Mammary epithelial cell (primary cell): ENCODE data around the gene NPHP4.

Experiments
- CTCF ChIP-seq, 2 donors: IDR thresholded peaks in 1 of 2; conservative IDR thresholded peaks in 1 of 2; 2 replicates each; pipeline ENCODE4 v1.5.1; 2011 to 2012; ENCODE audit warnings: inconsistent platforms in 2 of 2, low read length in 2 of 2, mild to moderate bottlenecking in 2 of 2, control low read depth in 1 of 2, low read depth in 1 of 2; ENCODE audit not compliant: insufficient read depth in 1 of 2; ENCODE audit errors: extremely low read depth in 1 of 2
- EZH2 ChIP-seq: IDR thresholded peaks from 2 replicates; pipeline ENCODE4 v1.6.1; 2012; ENCODE audit warnings: low read length, inconsistent platforms, borderline replicate concordance

DNA sequence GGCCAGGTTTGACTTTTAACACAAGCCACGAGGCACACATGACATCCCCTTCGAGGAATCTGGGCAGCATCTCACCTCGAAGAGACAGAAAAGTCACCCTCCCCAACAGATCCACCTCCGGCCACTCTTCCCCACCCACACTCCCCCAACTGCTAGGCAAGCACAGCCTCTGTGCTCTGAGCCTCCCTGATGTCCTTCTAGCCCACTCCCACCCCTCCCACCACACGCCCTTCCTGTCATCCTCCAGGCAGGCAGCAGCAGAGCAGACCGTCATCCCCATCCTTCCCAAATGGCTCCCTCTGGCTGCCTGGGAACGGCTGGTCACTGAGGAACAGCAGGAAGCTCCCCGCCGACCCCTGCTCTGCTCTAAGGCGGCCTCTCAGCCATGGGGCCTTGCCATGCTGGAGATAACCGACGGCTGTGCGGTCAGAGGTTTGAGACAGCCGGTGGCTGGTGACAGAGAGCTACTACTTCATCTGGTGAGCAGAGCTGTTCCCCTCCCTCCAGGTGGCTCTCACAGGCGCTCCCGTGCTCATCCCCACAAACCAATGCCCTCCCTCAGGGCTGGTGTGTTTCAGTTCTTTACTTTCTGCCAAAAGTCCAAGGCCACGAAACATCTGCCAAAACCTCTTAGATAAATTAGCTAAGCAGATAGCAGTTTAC, 25.6 kb downstream of the NPHP4 start:
- TF ChIP-seq CTCF (conservative IDR thresholded peaks at IDR 0.05 in 1 of 2, IDR thresholded peaks at IDR 0.05 in 1 of 2; ENCODE audit: extremely low read depth in 1 of 2, insufficient read depth in 1 of 2, low read depth in 1 of 2, low read length in 2 of 2) (no peak), EZH2 (no peak)
